Stomach smooth muscle (tissue), 2 donors: ENCODE measurements around the gene ULK1.

Experiments used
- H3K27ac ChIP-seq: one replicate; pipeline ENCODE4 v1.7.0; 2013; ENCODE audit warnings: mild to moderate bottlenecking, low read length, inconsistent platforms
- H3K27me3 ChIP-seq, 2 donors: one replicate each; pipeline ENCODE4 v1.7.0; 2013; ENCODE audit warnings: low read length in 2 of 2; ENCODE audit not compliant: insufficient read depth in 2 of 2, control insufficient read depth in 1 of 2
- H3K36me3 ChIP-seq, 2 donors: one replicate each; pipeline ENCODE4 v1.7.0; 2013; ENCODE audit warnings: low read length in 2 of 2; ENCODE audit not compliant: control insufficient read depth in 2 of 2, insufficient read depth in 2 of 2
- H3K4me1 ChIP-seq: one replicate; pipeline ENCODE4 v1.7.0; 2013; ENCODE audit warnings: low read length; ENCODE audit not compliant: control insufficient read depth, insufficient read depth
- H3K4me3 ChIP-seq, 2 donors: one replicate each; pipeline ENCODE4 v1.7.0; 2013; ENCODE audit warnings: low read length in 2 of 2
- H3K9ac ChIP-seq, 2 donors: one replicate each; pipeline ENCODE4 v1.7.0; 2013; ENCODE audit warnings: low read length in 2 of 2, mild to moderate bottlenecking in 1 of 2
- H3K9me3 ChIP-seq, 2 donors: one replicate each; pipeline ENCODE4 v1.7.0; 2013; ENCODE audit warnings: low read length in 2 of 2; ENCODE audit not compliant: control insufficient read depth in 2 of 2
- donor health status: healthy.
- donor health status: Pancreatic carcinoma.

ULK1 gene

DNA sequence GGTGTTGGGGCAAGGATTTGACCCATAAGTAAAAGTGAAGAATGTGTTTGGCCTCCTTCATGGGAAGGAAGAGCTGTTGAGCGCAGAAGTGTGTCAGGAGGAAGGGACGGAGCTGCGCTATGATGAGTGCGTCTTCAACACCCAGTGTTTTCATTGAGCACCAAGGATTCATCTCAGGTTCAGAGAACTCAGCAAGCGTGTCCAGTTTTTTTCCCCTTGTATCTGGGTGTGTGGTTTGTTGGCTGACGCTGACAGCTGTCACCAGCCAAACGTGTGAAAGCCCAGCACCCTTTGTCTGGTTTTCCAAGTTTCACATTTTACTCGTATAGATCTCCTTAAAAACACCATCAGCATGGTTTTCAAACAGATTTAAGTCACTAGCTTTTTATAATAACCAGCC is 67.6 kb downstream of the ULK1 start:
- Histone ChIP-seq H3K27ac (no peak overlapping the region), H3K36me3 (peaks cover 6 to 8% of the 10 kb centered on the region in 2 donors), H3K4me1 (peaks cover 13% of the 10 kb centered on the region), H3K9me3 (no peaks in the 10 kb centered on the region), H3K9ac (no peak overlapping the region), H3K27me3 (no peaks in the 10 kb centered on the region), H3K4me3 (no peak overlapping the region)

DNA sequence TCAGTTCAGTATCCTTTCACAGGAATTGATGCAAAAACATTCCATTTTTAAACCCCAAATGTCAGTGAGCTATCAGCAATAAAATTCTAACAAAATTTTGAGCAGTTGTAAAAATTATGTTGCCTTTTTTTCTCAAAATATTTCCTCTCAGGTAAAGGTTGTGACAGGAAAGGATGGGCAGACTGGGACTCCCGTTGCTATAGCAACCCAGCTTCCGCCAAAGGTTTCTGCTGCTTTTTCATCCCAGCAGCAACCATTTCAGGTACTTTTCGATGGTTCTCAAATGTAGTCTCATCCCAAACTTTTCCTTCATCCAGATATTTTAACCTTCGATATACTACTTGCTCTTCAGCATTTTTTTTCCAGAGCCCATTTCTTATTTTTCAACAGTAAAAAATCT is 69.0 kb downstream of the ULK1 start:
- Histone ChIP-seq H3K27me3 (no peaks in the 10 kb centered on the region), H3K27ac (no peak overlapping the region), H3K4me3 (no peak overlapping the region), H3K36me3 (peaks cover 6 to 8% of the 10 kb centered on the region in 2 donors), H3K9me3 (no peaks in the 10 kb centered on the region), H3K4me1 (peaks cover 12% of the 10 kb centered on the region), H3K9ac (no peak overlapping the region)

DNA sequence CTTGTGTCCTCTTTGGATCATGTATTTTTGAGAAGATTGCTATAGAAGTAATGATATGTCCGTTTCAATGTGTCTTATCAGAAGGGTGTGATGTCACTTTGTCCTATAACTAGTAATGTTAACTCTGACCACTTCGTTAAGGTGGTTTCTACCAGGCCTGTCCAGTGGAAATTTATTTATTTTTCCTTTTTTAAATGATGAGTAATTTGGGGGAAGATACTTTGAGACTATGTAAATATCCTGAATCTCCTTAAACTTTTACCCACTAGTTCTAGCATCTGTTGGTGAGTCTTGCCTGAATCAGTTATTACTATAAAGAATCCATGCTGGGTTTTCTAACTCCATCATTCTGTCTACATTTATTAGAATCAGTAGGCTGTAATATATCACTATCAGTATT is 70.7 kb downstream of the ULK1 start:
- no peak overlapping the region for H3K27ac ChIP-seq
- no peaks in the 10 kb centered on the region for H3K27me3 ChIP-seq
- H3K9ac ChIP-seq = no peak overlapping the region
- H3K4me1 ChIP-seq = no peaks in the 10 kb centered on the region
- no peak overlapping the region for H3K4me3 ChIP-seq
- H3K36me3 ChIP-seq = peaks cover 6 to 8% of the 10 kb centered on the region in 2 donors
- no peaks in the 10 kb centered on the region for H3K9me3 ChIP-seq

DNA sequence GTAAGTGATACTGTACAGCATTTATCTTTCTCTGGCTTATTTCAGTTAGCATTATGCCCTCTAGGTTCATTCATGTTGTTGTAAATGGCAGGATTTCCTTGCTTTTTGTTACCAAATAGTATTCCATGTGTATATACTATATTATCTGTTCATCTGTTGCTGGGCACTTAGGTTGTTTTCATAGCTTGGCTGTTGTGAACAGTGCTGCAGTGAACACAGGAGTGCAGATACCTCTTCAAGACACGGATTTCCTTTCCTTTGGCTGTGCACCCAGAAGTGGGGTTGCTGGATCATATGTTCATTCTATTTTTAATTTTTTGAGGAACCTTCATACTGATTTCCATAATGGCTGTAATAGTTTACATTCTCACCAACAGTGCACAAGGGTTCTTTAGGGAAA is 76.8 kb downstream of the ULK1 start:
- H3K9ac ChIP-seq = no peak overlapping the region
- peaks cover 4% of the 10 kb centered on the region for H3K4me1 ChIP-seq
- no peak overlapping the region for H3K27ac ChIP-seq
- H3K4me3 ChIP-seq = no peak overlapping the region
- no peaks in the 10 kb centered on the region for H3K9me3 ChIP-seq
- H3K27me3 ChIP-seq = no peaks in the 10 kb centered on the region
- H3K36me3 ChIP-seq = no peaks in the 10 kb centered on the region
